NCI-H446 (cell line): ENCODE results near the gene CREB5.

Source experiments
- DNase-seq, 2 experiments: peaks; one replicate each; lab custom pipeline; 2025; lab: John Stamatoyannopoulos, UW

Gene CREB5

DNA sequence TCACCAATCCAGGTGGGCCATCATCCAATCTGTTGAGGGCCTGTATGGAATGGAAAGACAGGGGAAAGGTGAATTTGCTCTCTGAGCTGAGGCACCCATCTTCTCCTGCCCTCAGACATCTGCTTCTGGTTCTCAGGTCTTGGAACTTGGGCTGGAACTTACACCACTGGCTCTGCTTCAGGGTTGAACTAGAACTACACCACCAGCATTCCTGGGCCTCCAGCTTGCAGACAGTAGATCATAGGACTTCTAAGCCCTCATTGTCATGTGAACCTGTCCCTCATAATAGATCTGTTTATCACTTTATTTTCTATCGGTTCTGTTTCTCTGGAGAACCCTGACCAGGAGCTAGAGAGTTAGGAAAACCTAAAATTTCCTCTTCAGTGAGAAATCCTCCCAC, 233.5 kb downstream of the CREB5 start:
- DNase-seq = no peak

GRCh38 chr7:28646376-28647075, 234.2 kb downstream of the CREB5 start:
- no peak for DNase-seq

GRCh38 chr7:28647076-28647421, 234.7 kb downstream of the CREB5 start:
- DNase-seq = no peak

GRCh38 chr7:28649189-28649588, 236.9 kb downstream of the CREB5 start:
- no peak for DNase-seq

- DNase-seq = no peak
Observed at GRCh38 chr7:28649811-28650210, 237.5 kb downstream of the CREB5 start.

GRCh38 chr7:28654110-28654509, 241.8 kb downstream of the CREB5 start:
- no peak for DNase-seq

DNA sequence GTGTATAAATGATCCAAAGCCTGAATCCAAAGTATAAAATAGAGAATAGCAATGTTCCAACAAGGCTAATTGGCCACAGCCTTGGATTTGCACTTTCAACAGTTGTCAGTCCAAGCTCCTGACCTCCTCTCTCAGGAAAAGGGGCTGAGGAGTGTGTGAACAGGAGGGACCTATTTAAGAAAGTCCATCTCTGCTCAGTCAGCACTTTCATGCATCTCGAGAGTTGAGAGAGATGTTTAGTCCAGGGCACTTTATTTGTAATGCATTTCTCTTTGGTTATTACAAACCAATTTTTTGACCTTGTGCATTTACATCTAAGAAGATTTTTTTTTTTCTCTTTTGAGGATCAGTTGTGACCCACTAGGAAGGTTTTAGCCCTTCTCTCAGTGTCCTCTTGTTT, 244.2 kb downstream of the CREB5 start:
- no peak for DNase-seq

DNA sequence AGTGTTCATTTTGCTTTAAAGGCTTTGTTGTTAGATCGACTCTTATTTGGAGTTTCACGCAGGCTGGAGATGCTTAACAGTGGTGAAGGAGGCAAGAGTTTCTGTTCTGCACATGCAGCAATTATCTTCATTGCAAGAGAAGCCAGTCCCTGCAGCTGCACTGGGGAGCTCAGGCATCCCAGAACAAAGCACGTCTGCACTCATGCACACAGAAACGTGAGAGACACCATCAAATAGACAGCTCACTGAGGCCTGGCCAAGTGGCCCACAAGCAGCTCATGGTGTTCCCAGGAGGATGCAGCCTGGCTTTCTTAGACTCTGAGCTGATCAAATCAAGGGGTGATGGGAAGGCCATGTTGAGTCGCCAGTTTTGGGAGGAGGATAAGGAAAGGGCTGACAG, 246.1 kb downstream of the CREB5 start:
- DNase-seq = no peak

- DNase-seq = no peak
Observed at GRCh38 chr7:28660132-28660531, 247.8 kb downstream of the CREB5 start.

DNA sequence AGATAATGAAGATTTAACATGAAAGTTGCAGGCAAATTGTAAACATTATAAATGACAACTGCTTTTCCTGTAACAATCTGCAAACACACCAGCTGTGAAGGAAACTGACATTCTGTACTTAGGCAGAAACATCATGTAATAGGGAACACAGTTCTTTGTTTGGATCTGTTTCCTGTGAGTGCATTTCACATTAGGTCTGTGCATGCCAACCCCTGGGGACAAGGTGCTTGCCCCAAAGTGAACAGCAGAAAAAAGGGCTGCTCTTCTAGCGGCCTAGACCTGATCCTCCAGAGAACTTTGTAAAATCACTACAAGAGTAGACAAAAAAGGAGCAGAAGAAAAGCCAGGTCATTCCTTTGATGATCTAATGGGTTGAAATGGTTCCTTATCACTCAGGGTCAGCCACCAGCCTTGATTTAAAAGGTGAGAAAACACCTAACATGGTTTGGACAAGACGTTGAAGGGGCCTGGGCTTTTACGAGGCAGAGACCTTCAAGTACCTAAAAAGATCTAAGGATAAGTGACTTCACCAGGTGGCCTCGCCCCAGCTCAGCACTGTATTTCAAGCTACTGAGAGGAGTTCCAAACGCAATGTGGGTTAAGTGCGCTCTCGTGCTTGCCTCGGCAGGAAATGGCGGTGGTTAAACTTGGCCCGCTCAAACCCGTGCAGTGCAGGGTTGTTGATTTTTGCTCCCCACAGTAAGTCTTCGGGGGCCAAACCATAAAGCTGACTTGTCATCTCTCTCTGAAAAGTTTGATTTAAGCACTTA, 249.7 kb downstream of the CREB5 start:
- no peak for DNase-seq

DNA sequence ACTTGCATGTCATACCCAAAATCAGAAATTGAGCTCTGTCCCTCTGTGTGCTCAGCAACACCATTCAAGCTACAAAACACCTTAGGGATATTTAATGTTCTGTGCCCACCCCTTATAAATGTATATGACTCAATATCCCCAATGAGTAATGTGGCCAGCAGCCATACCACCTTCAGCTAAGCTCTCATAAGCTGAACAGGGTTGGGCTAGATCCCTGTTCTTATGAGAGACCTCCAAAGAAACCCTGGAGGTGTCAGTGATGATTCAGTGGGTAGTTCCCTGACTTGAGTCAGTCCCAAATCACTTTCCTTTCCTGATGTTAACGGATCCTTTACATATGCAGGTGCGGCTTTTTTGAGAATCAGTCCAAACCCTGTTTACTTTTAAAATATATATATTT, 253.8 kb downstream of the CREB5 start:
- no peak for DNase-seq

- no peak for DNase-seq
Observed at GRCh38 chr7:28668085-28668484, 255.8 kb downstream of the CREB5 start.

GRCh38 chr7:28669330-28669729, 257.0 kb downstream of the CREB5 start:
- no peak for DNase-seq

- no peak for DNase-seq
Observed at GRCh38 chr7:28671526-28671925, 259.2 kb downstream of the CREB5 start.

DNA sequence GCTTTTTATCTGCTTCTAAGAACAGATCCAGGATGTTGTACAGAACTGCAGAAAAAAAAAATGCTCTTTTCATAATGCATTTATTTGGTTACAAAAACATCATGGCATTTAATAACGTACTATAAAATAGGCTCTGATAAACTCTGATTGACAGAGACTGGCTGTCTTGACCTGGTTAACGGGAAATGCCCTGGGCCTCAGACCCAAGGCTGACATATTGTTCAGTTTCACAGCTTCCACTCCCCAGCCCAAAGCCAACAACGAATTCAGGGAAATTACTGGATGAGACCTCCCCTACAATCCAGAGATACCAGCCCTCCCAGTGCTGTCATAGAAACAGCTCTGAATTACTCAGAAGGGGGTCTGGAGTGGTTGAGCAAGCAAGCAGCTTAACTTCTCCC, 260.1 kb downstream of the CREB5 start:
- DNase-seq = no peak

DNA sequence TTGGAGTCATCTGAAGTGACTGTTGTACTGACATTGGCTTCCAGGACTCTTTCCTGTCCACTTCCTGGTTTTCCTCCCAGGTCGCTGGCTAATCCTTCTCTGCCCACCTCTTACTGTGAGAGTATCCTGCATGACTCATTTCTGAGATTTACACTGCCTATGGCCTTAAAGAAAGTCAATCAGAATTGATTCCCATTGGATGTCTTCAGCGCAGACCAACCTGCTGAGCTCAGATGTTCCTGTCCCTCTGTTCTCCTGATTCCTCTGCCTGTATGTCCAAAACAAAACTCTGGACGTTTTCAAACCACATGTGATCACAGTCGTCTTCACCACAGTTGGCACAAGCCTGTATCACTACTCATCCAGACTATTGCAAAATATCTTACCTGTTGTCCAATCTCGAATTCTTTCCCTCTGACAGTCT, 262.1 kb downstream of the CREB5 start:
- DNase-seq = no peak

DNA sequence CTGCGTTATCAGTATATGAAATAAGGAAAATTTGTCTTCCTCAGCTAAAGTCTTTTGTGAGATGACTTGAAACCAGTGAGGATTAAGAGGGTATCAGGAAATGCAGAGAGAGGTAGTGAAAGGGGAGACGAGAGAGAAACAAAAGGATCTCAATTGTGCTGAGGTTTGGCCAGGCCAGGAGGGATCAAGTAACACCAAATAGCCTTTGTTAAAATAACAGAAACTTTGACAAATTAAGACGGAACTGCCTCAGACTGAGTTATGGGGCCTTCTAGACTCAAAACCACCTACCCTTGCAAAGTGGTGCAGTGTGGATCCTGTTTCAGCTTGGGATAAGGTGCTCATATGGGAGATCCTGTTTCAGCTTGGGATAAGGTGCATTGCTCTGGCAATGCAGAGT, 263.1 kb downstream of the CREB5 start:
- no peak for DNase-seq

DNA sequence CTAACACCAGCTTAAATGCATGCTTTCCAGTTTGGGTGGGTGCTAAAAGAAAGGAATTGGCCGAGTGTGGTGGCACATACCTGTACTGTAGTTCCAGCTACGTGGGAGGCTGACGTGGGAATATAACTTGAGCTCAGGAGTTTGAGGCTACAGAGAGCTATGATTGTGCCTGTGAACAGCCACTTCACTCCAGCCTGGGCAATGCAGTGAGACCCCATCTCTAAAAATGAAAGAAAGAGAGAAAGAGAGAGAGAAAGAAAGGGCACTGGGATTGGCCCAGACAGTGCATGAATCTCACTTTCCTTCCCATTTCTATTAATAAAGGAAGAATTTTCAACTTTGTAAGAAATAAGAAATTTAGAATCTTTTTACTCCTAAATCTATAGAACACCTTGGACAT, 265.4 kb downstream of the CREB5 start:
- no peak for DNase-seq

DNA sequence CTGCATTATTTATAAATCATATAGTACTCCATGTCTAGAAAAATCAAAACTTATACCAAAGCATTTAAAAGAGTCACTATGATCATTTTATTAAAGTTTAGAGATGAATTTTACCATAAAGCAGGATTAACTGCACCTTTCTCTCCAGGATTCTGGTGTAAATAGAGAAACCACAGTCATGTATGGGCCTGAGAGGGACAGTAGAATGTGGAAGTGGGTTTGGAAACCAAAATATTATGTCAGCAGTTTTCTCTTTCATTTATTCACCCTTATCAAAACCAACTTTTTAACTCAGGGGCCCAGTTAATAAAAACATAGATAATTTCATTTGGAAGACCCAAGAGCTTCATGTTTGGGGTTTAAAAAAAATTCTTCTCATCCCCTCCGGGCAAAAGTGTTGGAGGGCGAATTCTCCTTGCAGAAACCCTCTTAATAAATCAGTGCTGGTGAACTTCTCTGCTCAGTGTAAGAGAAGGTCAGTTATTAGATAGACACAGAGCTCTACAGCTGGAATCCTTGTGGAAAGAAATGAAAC, 266.2 kb downstream of the CREB5 start:
- DNase-seq = no peak

GRCh38 chr7:28681693-28682310, 269.5 kb downstream of the CREB5 start:
- DNase-seq = no peak

GRCh38 chr7:28682801-28683200, 270.5 kb downstream of the CREB5 start:
- no peak for DNase-seq

DNA sequence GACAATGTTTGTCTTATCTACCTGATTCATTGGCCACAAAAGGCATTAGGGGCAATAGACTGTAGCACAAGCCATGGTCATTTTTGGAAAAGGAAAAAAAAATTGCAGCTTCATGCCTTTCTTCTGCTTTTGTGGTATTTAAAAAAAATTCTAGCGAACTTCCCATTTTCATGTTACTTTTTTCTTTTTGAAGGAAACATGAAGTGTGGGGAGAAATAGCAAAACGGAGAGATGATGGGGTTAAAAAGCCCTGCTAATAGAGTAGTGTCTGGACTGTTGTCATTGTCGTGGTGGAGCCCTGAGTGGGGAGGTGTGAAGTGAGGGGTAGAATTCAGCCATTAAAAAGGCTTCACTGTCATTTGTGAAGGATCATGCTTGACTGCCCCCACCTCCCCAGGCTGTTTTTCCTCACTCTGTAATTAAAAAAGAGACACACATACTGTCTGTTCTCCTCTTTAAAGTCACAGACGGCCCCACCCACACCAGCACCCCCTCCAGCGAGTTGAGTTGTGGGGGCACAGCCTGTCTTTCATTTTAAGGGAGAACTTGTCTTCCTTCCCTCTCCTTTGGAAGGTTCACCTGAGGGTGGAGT, 272.4 kb downstream of the CREB5 start:
- no peak for DNase-seq

DNA sequence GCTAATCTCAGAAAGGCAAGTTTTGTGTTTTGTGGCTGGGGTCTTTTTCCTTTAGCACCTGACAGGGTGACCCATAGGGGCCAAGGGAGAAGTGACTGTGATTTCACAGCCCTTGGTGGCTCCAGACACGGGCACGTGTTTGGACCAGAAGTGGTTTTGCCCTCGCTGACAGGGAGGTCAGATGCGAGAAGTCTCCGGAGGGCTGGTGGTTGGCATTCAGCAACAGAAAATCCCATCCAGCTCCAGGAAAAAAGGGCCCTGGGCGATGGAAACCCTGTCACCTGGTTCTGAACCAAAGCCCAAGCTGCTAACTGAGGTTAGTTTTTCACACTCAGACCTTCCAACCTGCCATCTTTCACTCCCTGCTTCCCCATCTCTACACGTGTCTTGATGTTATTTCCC, 272.9 kb downstream of the CREB5 start:
- DNase-seq = no peak
